Effector memory CD8-positive, alpha-beta T cell (primary cell): ENCODE measurements around the gene ALDH3B1.
"Not testable (repeated sequence)": the region's sequence is repeated elsewhere in the genome, so short reads cannot be mapped to it uniquely, and the experiment has no call there.

Experiments used
- ATAC-seq: fragments of 150-1000 bp; cut with Tn5 transposase; replicated peaks from 2 replicates; pipeline ENCODE4 v1.10.0; 2021; ENCODE audit warnings: mild to moderate bottlenecking, moderate library complexity
- DNase-seq, 3 experiments: peaks; one replicate each; pipeline ENCODE4 v3.0.0; 2021
- H3K27ac Mint-ChIP-seq, 2 donors: one replicate each; pipeline ENCODE4 v1.8.0; 2022; ENCODE audit warnings: mild to moderate bottlenecking in 2 of 2, mixed read lengths in 2 of 2, moderate library complexity in 2 of 2
- H3K27me3 Mint-ChIP-seq, 2 donors: one replicate each; pipeline ENCODE4 v1.8.0; 2022; ENCODE audit warnings: mixed read lengths in 2 of 2
- H3K36me3 Mint-ChIP-seq: one replicate; pipeline ENCODE4 v1.8.0; 2022; ENCODE audit warnings: mild to moderate bottlenecking, moderate library complexity, mixed read lengths; ENCODE audit not compliant: insufficient read depth
- H3K4me1 Mint-ChIP-seq, 2 donors: one replicate each; pipeline ENCODE4 v1.8.0; 2022; ENCODE audit warnings: low read depth in 2 of 2, mixed read lengths in 2 of 2
- H3K4me3 Mint-ChIP-seq, 2 donors: one replicate each; pipeline ENCODE4 v1.8.0; 2022; ENCODE audit warnings: mild to moderate bottlenecking in 2 of 2, mixed read lengths in 2 of 2, moderate library complexity in 2 of 2
- H3K9me3 Mint-ChIP-seq, 2 donors: one replicate each; pipeline ENCODE4 v1.8.0; 2022; ENCODE audit warnings: mixed read lengths in 2 of 2

The ALDH3B1 gene

GRCh38 chr11:67991347-67992121 lies 18.6 kb upstream of the ALDH3B1 start:
- H3K36me3 Mint-ChIP-seq, H3K9me3 Mint-ChIP-seq, DNase-seq, H3K4me1 Mint-ChIP-seq, ATAC-seq, H3K27me3 Mint-ChIP-seq: not testable (repeated sequence)
- Mint-ChIP-seq H3K27ac (peak overlapping the region in 1 of 2 donors; percentile 23), H3K4me3 (peak overlapping the region in 1 of 2 donors; percentile 41)

DNA sequence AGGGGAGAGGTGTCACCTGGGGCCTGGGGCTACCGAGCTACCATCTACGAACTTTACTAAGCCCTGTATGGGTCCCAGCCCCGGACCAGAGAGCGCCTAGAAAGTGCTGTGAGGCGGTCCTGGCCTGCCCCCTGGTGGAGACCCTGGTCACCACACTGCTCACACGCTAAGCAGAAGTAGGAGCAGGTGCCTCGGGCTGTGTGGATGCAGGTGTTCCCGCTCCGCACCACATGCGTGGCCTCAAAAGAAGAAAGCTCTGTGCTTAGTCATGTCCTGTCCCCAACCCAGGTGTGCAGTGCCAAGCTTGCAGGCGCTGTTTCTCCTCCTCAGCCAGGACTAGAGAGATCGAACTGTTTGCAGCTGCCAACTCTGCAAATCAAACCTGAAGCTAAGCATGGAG lies 16.3 kb upstream of the ALDH3B1 start:
- not testable (repeated sequence) for H3K9me3 Mint-ChIP-seq, ATAC-seq, H3K4me3 Mint-ChIP-seq

DNA sequence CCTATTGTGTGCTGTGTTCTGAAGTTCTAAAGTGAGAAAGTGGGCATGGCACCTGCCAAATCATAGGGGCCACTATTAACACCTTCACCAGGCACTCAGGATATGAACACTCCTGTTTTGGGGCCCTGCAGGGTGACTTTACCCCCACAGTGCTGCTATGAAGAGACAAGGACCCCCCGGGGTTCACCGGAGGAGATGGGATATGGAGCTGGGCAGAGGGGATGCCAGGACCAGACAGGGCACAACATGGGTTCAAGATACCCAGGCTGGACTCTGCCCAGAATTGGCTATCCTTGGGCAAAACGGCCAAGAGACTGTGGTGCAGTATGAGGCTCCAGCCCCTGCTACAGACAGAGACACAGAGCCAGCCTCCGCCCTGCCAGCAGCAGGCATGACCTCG lies 15.7 kb upstream of the ALDH3B1 start:
- not testable (repeated sequence) for H3K27me3 Mint-ChIP-seq, H3K27ac Mint-ChIP-seq, H3K9me3 Mint-ChIP-seq, H3K4me3 Mint-ChIP-seq, H3K36me3 Mint-ChIP-seq, DNase-seq, ATAC-seq
- peaks cover 24 to 30% of the 10 kb centered on the region in 2 donors for H3K4me1 Mint-ChIP-seq

More for the DNA sequence above, 16.3 kb upstream of the ALDH3B1 start:
- not testable (repeated sequence) for H3K27ac Mint-ChIP-seq, H3K36me3 Mint-ChIP-seq, H3K27me3 Mint-ChIP-seq
- H3K4me1 Mint-ChIP-seq = peaks cover 24 to 30% of the 10 kb centered on the region in 2 donors
- peak in 2 of 3 experiments; percentile 22 to 31 for DNase-seq

GRCh38 chr11:67995129-67995528 lies 15.0 kb upstream of the ALDH3B1 start:
- H3K27ac Mint-ChIP-seq, H3K36me3 Mint-ChIP-seq, H3K27me3 Mint-ChIP-seq, H3K4me3 Mint-ChIP-seq, DNase-seq, H3K9me3 Mint-ChIP-seq, ATAC-seq: not testable (repeated sequence)
- H3K4me1 Mint-ChIP-seq = peaks cover 24 to 30% of the 10 kb centered on the region in 2 donors

- not testable (repeated sequence) for H3K27me3 Mint-ChIP-seq, DNase-seq, H3K4me3 Mint-ChIP-seq, ATAC-seq, H3K9me3 Mint-ChIP-seq, H3K36me3 Mint-ChIP-seq, H3K27ac Mint-ChIP-seq
- peaks cover 24 to 30% of the 10 kb centered on the region in 2 donors for H3K4me1 Mint-ChIP-seq
Measured at GRCh38 chr11:67995579-67995978, 14.5 kb upstream of the ALDH3B1 start.

DNA sequence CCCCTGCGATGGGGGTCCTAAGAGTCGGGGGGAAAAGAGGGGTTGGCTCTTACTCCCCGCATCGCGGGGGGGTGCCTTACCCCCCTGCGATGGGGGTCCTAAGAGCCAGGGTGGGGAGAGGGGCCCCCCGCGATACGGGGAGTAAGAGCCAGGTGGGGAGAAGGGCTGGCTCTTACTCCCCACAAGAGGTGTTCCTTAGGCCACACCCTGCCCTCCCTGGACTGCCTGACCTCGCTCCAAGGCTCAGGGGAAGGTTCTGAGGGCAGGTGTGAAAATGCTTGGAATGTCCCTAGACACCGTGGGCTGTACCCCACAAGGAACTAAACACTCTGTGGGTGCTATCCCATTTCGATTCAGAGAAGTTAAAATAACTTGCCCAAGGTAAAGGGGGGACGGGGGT lies 14.1 kb upstream of the ALDH3B1 start:
- ATAC-seq (no peak), DNase-seq (no peak)
- no peaks in the 10 kb centered on the region for H3K9me3 Mint-ChIP-seq
- no peaks in the 10 kb centered on the region for H3K27me3 Mint-ChIP-seq
- H3K27ac Mint-ChIP-seq = peak overlapping the region in 1 of 2 donors; percentile 55
- peaks cover 22 to 30% of the 10 kb centered on the region in 2 donors for H3K4me1 Mint-ChIP-seq
- peaks cover 3% of the 10 kb centered on the region for H3K36me3 Mint-ChIP-seq
- H3K4me3 Mint-ChIP-seq = no peak overlapping the region

- peak overlapping the region in 1 of 2 donors; percentile 31 for H3K27ac Mint-ChIP-seq
- peak; percentile 51 for ATAC-seq
- H3K36me3 Mint-ChIP-seq = peaks cover 3% of the 10 kb centered on the region
- no peak for DNase-seq
- no peaks in the 10 kb centered on the region for H3K27me3 Mint-ChIP-seq
- H3K9me3 Mint-ChIP-seq = no peaks in the 10 kb centered on the region
- H3K4me3 Mint-ChIP-seq = peak overlapping the region in 1 of 2 donors; percentile 7
- peaks cover 21 to 29% of the 10 kb centered on the region in 2 donors for H3K4me1 Mint-ChIP-seq
Measured at GRCh38 chr11:67996622-67997474, 13.3 kb upstream of the ALDH3B1 start.

- DNase-seq (no peak), ATAC-seq (peak; percentile 22)
- Mint-ChIP-seq H3K4me3 (peak overlapping the region in 1 of 2 donors; percentile 7), H3K27ac (peak overlapping the region in 1 of 2 donors; percentile 4), H3K9me3 (no peaks in the 10 kb centered on the region), H3K27me3 (no peaks in the 10 kb centered on the region), H3K4me1 (peaks cover 23 to 30% of the 10 kb centered on the region in 2 donors), H3K36me3 (peaks cover 3% of the 10 kb centered on the region)
Measured at GRCh38 chr11:67997475-67997921, 12.6 kb upstream of the ALDH3B1 start.

- Mint-ChIP-seq H3K27ac (peak overlapping the region; percentile 71 to 89), H3K9me3 (no peaks in the 10 kb centered on the region), H3K4me1 (peaks cover 29 to 35% of the 10 kb centered on the region in 2 donors), H3K4me3 (peak overlapping the region; percentile 65 to 77), H3K36me3 (peaks cover 9% of the 10 kb centered on the region), H3K27me3 (no peaks in the 10 kb centered on the region)
- no peak for DNase-seq
- peak; percentile 74 for ATAC-seq
Measured at GRCh38 chr11:67998150-67999045, 11.7 kb upstream of the ALDH3B1 start.

DNA sequence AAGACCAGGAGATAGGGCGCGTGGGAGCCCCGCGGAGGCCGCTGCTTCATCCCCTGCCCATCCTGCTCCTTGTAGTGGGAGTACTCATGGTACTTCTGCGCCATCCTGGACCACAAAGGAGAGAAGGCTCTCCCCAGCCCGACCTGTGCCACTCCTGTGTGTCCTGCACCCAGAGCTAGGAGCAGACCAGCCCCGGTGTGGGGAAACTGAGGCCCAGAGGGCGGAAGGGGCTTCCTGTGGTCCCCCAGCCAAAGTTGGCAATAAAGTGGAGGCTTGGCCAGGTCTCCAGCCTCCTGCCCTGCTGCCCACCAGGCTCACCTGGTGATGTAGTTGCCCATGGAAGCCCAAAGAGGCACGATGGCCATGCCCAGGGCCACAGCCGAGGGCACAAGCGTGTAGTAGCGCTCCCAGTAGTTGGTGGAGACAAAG lies 10.9 kb upstream of the ALDH3B1 start:
- H3K4me1 Mint-ChIP-seq = peaks cover 28 to 33% of the 10 kb centered on the region in 2 donors
- DNase-seq (no peak), ATAC-seq (no peak)
- H3K36me3 Mint-ChIP-seq = peaks cover 12% of the 10 kb centered on the region
- no peak overlapping the region for H3K4me3 Mint-ChIP-seq
- peak overlapping the region in 1 of 2 donors; percentile 71 for H3K27ac Mint-ChIP-seq
- H3K9me3 Mint-ChIP-seq = no peaks in the 10 kb centered on the region
- no peaks in the 10 kb centered on the region for H3K27me3 Mint-ChIP-seq

DNA sequence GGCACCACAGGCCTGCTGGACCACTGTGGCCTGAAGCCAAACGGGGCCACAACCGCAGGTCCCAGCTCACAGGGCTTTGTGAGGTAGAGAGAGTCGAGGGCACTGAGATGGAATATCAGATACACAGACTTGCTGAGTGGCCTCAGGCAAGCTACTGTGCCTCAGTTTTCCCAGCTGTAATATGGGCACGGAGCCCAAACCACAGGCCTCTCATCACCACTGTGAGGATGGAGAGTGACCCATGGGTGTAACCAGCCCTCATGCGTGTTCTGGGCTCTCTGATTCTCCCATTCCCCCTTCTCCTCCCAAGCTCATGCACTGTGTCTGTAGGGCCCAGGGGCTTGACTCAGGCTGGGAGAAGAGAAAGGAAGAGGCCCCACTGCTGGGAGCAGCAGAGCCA lies 10.4 kb upstream of the ALDH3B1 start:
- H3K36me3 Mint-ChIP-seq = peaks cover 16% of the 10 kb centered on the region
- H3K27me3 Mint-ChIP-seq = no peaks in the 10 kb centered on the region
- H3K4me3 Mint-ChIP-seq = no peak overlapping the region
- H3K27ac Mint-ChIP-seq = no peak overlapping the region
- DNase-seq (no peak), ATAC-seq (no peak)
- peaks cover 33 to 35% of the 10 kb centered on the region in 2 donors for H3K4me1 Mint-ChIP-seq
- no peaks in the 10 kb centered on the region for H3K9me3 Mint-ChIP-seq

DNA sequence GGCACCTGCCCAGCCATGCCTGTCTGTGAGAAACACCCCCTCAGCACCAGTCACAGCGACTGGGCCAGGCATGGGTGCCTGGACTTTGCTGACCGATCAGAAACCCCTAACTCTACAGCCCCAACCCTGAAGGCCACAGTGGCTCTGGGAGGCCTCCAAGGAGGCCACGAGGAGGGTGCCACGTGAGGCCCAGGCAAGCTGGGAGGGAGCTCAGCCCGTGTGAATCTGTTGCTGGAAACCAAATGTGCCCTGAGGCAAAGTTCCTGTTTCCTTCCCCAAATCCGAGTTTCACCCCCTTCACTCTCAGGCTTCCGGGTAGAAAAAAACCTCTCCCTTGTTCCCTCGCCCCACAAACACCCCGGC lies 7.6 kb upstream of the ALDH3B1 start:
- Mint-ChIP-seq H3K4me1 (peaks cover 27 to 29% of the 10 kb centered on the region in 2 donors), H3K27ac (peak overlapping the region; percentile 46 to 65)

More for the DNA sequence above, 7.6 kb upstream of the ALDH3B1 start:
- DNase-seq (no peak), ATAC-seq (no peak)
- peaks cover 16% of the 10 kb centered on the region for H3K36me3 Mint-ChIP-seq
- H3K4me3 Mint-ChIP-seq = peak overlapping the region; percentile 61 to 74
- H3K27me3 Mint-ChIP-seq = no peaks in the 10 kb centered on the region
- H3K9me3 Mint-ChIP-seq = no peaks in the 10 kb centered on the region
